ENCODE data around the gene SHISA8. TPM values are rescaled to one million over a fixed set of nuclear protein-coding genes. Genes with fewer than 3 reads are reported as not detected.

SHISA8 gene
- total RNA-seq, 1 experiment from 2014 or later = 2.4 TPM

DNA sequence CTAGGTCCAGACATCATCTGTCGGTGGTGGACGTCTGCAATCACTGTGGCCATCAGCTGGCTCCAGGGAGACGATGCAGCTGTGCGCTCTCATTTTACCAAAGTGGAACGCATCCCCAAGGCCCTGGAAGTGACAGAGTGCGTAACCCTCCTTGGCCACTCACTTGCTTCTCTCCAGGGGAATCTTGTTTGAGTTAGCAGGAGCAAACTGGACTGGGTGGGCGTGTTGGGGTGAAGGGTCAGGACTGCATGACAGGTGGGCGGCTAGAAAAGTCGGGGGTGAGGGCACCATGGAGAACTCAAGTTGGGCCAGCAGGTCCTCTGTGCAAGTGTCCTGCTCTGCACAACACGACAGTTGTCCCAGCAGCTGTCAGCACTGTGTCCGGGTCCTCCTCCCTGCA lies 16.2 kb downstream of the SHISA8 start (continued):
- TF ChIP-seq, protein P1, sequence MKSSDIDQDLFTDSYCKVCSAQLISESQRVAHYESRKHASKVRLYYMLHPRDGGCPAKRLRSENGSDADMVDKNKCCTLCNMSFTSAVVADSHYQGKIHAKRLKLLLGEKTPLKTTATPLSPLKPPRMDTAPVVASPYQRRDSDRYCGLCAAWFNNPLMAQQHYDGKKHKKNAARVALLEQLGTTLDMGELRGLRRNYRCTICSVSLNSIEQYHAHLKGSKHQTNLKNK (CRISPR knock-in tag; IDR thresholded peaks at IDR 0.05) = no peak
- TF ChIP-seq EMX1 (CRISPR knock-in tag; IDR thresholded peaks at IDR 0.05) = no peak
- TF ChIP-seq ZNF232 (CRISPR knock-in tag; IDR thresholded peaks at IDR 0.05) = no peak
- TF ChIP-seq KAT7 (CRISPR knock-in tag; IDR thresholded peaks at IDR 0.05; ENCODE audit: borderline replicate concordance) = no peak
- TF ChIP-seq, protein P2, sequence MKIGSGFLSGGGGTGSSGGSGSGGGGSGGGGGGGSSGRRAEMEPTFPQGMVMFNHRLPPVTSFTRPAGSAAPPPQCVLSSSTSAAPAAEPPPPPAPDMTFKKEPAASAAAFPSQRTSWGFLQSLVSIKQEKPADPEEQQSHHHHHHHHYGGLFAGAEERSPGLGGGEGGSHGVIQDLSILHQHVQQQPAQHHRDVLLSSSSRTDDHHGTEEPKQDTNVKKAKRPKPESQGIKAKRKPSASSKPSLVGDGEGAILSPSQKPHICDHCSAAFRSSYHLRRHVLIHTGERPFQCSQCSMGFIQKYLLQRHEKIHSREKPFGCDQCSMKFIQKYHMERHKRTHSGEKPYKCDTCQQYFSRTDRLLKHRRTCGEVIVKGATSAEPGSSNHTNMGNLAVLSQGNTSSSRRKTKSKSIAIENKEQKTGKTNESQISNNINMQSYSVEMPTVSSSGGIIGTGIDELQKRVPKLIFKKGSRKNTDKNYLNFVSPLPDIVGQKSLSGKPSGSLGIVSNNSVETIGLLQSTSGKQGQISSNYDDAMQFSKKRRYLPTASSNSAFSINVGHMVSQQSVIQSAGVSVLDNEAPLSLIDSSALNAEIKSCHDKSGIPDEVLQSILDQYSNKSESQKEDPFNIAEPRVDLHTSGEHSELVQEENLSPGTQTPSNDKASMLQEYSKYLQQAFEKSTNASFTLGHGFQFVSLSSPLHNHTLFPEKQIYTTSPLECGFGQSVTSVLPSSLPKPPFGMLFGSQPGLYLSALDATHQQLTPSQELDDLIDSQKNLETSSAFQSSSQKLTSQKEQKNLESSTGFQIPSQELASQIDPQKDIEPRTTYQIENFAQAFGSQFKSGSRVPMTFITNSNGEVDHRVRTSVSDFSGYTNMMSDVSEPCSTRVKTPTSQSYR (CRISPR knock-in tag; IDR thresholded peaks at IDR 0.05) = no peak

DNA sequence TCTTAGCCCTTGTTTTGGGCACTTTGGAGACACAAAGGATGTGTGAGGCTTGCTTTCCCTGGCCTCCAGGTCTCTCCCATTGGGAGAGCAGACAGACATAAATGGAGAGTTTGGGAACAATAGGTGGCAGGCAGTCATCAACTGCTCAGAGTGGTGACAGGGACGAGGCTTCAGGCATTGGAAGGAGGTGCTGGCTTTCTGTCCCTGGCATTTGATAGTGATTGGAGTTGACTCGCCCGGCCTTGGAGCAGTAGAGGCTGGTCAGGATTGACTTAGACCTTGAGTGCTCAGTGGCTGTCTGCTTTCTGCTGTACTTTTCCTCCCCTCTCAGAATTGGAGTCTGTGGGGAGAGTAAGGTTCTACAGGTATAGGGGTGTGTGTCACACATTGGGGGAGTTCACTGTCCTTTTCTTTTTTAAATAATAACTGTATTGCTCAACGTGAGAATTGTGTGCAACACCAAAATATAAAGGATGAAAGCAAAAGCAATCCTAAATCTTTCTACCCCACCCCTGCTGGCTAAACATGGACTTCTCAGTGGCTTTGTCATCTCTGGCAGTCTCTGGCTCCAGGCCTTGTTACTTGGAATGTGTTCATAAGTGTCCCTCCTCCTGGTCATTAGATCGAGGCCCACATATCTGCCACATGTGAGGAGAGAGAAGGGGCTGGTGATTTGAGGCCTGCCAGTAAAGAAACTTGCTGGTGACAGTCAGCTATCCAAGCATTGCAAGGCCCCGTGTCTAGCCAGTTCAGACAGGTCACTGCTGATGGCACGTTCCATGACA lies 21.1 kb downstream of the SHISA8 start:
- no peaks in the 10 kb centered on the region for H3K9me3 Mint-ChIP-seq
- H3K27ac Mint-ChIP-seq = no peak overlapping the region
- H3K4me1 Mint-ChIP-seq = no peaks in the 10 kb centered on the region
- TF ChIP-seq, protein P3, sequence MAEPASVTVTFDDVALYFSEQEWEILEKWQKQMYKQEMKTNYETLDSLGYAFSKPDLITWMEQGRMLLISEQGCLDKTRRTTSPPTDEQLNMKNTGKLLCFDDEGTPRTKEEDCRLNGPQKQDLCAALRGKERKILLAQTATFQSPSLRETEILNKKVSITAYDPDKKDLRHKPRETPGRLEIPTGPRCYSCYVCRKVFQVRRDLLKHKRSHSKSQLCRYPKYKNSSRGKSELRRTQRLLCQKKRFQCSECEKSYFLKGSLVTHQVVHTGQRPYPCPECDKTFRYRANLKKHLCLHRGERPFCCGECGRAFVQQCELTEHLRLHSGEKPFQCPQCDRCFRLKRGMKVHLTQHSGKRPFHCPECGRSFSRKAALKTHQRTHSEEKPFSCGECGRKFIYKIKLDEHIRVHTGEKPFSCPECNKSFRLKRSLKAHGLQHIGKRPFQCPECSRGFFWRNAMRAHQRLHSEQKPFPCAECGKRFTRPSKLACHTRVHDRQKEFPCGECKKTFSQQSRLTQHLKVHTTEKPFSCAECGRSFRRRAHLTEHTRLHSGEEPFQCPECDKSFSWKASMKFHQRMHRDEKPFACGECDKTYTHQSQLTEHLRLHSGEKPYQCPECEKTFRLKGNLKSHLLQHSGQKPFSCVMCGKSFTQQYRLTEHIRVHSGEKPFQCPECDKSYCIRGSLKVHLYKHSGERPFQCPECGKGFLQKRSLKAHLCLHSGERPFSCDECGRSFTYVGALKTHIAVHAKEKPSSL (CRISPR knock-in tag; conservative IDR thresholded peaks at IDR 0.05) = no peak
- TF ChIP-seq, protein P4, sequence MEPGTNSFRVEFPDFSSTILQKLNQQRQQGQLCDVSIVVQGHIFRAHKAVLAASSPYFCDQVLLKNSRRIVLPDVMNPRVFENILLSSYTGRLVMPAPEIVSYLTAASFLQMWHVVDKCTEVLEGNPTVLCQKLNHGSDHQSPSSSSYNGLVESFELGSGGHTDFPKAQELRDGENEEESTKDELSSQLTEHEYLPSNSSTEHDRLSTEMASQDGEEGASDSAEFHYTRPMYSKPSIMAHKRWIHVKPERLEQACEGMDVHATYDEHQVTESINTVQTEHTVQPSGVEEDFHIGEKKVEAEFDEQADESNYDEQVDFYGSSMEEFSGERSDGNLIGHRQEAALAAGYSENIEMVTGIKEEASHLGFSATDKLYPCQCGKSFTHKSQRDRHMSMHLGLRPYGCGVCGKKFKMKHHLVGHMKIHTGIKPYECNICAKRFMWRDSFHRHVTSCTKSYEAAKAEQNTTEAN (CRISPR knock-in tag; IDR thresholded peaks at IDR 0.05) = no peak
- TF ChIP-seq EMX1 (CRISPR knock-in tag; IDR thresholded peaks at IDR 0.05) (no peak), ZNF396 (CRISPR knock-in tag; IDR thresholded peaks at IDR 0.05; ENCODE audit: borderline replicate concordance) (no peak), TP53 (CRISPR knock-in tag; IDR thresholded peaks at IDR 0.05) (no peak), ZNF121 (CRISPR knock-in tag; IDR thresholded peaks at IDR 0.05) (no peak), MYBL2 (CRISPR knock-in tag; IDR thresholded peaks at IDR 0.05) (no peak), FOXK1 (CRISPR knock-in tag; IDR thresholded peaks at IDR 0.05) (no peak), GABPB1 (CRISPR knock-in tag; IDR thresholded peaks at IDR 0.05) (no peak), FOXP1 (CRISPR knock-in tag; IDR thresholded peaks at IDR 0.05; ENCODE audit: borderline replicate concordance) (no peak)
- TF ChIP-seq, protein P5, sequence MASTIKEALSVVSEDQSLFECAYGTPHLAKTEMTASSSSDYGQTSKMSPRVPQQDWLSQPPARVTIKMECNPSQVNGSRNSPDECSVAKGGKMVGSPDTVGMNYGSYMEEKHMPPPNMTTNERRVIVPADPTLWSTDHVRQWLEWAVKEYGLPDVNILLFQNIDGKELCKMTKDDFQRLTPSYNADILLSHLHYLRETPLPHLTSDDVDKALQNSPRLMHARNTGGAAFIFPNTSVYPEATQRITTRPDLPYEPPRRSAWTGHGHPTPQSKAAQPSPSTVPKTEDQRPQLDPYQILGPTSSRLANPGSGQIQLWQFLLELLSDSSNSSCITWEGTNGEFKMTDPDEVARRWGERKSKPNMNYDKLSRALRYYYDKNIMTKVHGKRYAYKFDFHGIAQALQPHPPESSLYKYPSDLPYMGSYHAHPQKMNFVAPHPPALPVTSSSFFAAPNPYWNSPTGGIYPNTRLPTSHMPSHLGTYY (CRISPR knock-in tag; IDR thresholded peaks at IDR 0.05) = no peak
- TF ChIP-seq, protein P1 (CRISPR knock-in tag; IDR thresholded peaks at IDR 0.05) = no peak
- DNase-seq (ENCODE audit: low spot score) (no peak), ATAC-seq (no peak)
- ChIA-PET CTCF (interaction anchor here (1.5 to 1.6 kb wide), 2 partner anchors 32 to 227 kb away, joined by 3 read pairs; no protein-coding TSS in a partner anchor), POLR2A (interaction anchor here (0.7 kb wide), 1 partner anchor 197 kb away, joined by 3 read pairs; no protein-coding TSS in a partner anchor)
- H3K4me3 Mint-ChIP-seq = no peak overlapping the region
- no peaks in the 10 kb centered on the region for H3K27me3 Mint-ChIP-seq (ENCODE audit: low read depth)
- H3K36me3 Mint-ChIP-seq = peaks cover 73% of the 10 kb centered on the region

Measured in WTC11 (cell line).